ENCODE results near the gene CFAP107.
"Not testable (repeated sequence)": the region's sequence is repeated elsewhere in the genome, so short reads cannot be mapped to it uniquely, and the experiment has no call there.

The CFAP107 gene, protein sequence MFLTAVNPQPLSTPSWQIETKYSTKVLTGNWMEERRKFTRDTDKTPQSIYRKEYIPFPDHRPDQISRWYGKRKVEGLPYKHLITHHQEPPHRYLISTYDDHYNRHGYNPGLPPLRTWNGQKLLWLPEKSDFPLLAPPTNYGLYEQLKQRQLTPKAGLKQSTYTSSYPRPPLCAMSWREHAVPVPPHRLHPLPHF

GRCh38 chr1:12745992-12746323 lies at the start of gene CFAP107:
CFAP107 (plus strand) TSS chr1:12746200; CDS start chr1:12746431, 231 bp downstream.
- DNase-seq (ENCODE audit: low spot score), result no peak

DNA sequence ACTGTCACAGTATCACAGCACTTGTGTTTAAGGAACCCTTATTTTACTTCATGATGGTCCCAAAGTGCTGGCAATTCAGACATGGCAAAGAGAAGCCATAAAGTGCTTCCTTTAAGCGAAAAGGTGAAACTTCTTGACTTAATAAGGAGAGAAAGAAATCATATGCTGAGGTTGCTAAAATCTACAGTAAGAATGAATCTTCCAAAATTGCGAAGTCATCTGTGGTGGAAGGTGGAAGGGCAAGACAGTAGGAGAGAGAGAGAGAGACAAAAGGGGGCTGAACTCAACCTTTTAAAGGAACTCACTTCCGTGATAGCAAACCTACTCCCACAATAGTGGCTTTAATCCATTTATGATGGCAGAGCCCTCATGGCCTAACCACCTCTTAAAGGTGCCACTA lies 49.3 kb upstream of the CFAP107 start:
- DNase-seq (ENCODE audit: low spot score), result no peak

DNA sequence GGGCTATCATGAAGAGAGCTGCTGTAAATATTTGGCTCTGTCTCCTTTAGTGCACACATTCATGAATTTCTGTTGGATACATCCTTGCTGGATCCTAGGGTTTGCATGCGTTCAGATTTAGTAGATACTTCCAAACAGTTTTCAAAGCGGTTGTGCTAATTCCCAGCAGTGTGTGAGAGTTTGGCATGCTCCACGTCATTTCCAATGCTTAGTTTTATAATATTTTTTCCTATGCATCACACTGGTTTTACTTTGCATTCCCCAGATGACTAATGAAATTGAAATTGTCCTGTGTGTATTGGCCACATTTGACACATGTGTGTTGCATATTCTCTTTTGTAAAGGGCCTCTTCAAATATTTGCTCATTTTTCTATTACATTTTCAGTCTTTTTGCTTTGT lies 48.6 kb upstream of the CFAP107 start:
- no peak for DNase-seq (ENCODE audit: low spot score)

GRCh38 chr1:12703821-12704451 lies 42.1 kb upstream of the CFAP107 start:
- no peak for DNase-seq (ENCODE audit: low spot score)

GRCh38 chr1:12706061-12706460 lies 39.9 kb upstream of the CFAP107 start:
- no peak for DNase-seq (ENCODE audit: low spot score)

- no peak for DNase-seq (ENCODE audit: low spot score)
Measured at GRCh38 chr1:12708396-12709090, 37.5 kb upstream of the CFAP107 start.

- no peak for DNase-seq (ENCODE audit: low spot score)
Measured at GRCh38 chr1:12709091-12709491, 36.9 kb upstream of the CFAP107 start.

- no peak for DNase-seq (ENCODE audit: low spot score)
Measured at GRCh38 chr1:12709696-12710095, 36.3 kb upstream of the CFAP107 start.

DNA sequence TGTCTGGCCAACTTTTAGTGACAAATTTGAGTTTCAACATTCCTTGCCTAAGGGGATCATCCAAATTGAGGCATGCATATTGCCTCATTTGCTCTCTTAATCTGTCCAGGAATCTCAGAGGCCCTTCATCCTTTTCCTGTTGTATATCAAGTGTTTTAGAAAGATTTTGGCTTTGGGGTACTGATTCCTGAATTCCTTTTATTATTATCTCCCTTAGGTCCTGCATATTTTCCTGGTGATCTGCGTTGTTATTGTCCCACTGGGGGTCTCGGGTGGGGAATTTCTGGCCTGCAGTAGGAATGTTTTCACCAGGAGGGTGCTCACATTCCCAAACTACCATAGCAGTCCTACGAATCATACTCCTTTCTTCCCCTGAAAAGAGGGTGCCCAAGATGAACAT lies 34.5 kb upstream of the CFAP107 start:
- DNase-seq (ENCODE audit: low spot score), result no peak

- DNase-seq (ENCODE audit: low spot score), result no peak
Measured at GRCh38 chr1:12712076-12712475, 33.9 kb upstream of the CFAP107 start.

GRCh38 chr1:12712929-12713328 lies 33.1 kb upstream of the CFAP107 start:
- no peak for DNase-seq (ENCODE audit: low spot score)

- not testable (repeated sequence) for DNase-seq (ENCODE audit: low spot score)
Measured at GRCh38 chr1:12713651-12714050, 32.3 kb upstream of the CFAP107 start.

DNA sequence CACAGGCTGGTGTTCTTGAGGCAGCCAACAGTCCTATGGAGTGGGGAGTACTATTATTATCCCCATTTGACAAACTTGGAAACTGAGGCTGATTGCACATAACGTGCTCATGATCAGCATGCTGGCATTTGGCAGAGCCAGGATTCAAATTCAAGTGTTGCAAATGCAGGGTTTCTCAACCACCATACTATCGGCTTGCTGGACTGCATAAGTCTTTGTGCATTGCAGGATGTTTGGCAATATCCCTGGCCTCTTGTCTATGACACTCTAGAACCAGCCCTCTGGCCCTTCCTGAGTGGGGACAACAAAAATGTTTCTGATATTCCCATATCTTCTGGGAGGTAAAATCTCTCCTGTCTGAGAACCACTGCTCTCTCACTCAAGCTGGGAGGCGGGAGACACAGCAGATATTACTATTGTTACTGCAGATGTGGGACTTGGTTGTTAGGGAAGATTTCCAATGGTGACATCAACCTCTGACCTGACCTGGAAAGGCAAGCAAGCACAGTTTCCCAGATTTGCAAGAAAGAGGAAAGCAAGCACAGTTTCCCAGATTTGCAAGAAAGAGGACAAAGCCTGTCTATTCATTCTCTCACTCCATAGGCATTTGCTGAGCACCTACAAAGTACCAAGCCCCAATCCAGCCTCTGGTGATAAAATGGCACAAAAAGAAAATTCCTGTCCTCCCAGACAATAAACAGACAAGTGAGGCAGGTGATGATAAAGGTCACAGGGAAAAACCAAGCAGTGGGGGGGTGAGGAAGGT lies 31.1 kb upstream of the CFAP107 start:
- DNase-seq (ENCODE audit: low spot score), result no peak

DNA sequence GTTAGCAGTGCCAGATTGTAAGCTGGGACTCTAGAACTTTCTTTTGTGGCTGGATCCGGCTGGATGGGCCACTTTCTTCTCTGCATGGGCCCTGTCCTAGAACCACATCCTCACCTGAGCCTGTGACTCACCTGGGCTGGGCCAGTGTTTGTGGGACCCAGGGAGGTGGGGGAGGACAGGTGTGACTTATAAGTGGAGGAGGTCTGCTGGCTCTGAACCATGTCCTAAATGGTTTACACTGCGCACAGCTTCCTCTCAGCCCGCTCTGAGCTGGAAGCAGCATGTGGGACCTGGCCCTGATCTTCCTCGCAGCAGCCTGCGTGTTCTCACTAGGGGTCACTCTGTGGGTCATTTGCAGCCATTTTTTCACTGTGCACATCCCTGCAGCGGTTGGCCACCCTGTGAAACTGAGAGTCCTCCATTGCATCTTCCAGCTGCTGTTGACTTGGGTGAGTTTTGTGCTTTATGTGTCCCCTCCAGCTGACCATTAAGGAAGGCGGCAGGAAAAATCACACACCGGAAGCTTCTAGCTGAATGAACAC lies 30.0 kb upstream of the CFAP107 start, which contains the start of gene AADACL3:
Gene AADACL3 (plus strand): TSS at position 215 of the 542 bp plus-strand sequence. CDS start 67 bp downstream, at position 282.
- DNase-seq (ENCODE audit: low spot score), result no peak

GRCh38 chr1:12717301-12717838 lies 28.6 kb upstream of the CFAP107 start:
- DNase-seq (ENCODE audit: low spot score), result no peak

- no peak for DNase-seq (ENCODE audit: low spot score)
Measured at GRCh38 chr1:12722626-12723025, 23.4 kb upstream of the CFAP107 start.

DNA sequence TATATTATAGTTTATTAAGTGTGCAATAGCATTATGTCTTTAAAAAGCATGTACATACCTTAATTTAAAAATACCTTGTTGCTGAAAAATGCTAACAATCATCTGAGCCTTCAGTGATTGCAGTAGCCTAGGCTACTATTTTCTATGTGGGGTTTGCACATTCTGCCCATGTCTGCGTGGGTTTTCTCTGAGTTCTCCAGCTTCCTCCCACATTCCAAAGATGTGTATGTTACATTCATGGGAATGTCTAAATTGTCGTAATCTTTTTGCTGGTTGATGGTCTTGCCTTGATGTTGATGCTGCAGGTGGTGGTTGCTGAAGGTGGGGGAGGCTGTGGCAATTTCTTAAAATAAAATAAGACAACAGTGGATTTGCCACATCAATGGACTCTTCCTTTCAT lies 17.6 kb upstream of the CFAP107 start:
- DNase-seq (ENCODE audit: low spot score), result no peak

- DNase-seq (ENCODE audit: low spot score), result no peak
Measured at GRCh38 chr1:12730156-12730555, 15.8 kb upstream of the CFAP107 start.

- not testable (repeated sequence) for DNase-seq (ENCODE audit: low spot score)
Measured at GRCh38 chr1:12731084-12731483, 14.9 kb upstream of the CFAP107 start.

DNA sequence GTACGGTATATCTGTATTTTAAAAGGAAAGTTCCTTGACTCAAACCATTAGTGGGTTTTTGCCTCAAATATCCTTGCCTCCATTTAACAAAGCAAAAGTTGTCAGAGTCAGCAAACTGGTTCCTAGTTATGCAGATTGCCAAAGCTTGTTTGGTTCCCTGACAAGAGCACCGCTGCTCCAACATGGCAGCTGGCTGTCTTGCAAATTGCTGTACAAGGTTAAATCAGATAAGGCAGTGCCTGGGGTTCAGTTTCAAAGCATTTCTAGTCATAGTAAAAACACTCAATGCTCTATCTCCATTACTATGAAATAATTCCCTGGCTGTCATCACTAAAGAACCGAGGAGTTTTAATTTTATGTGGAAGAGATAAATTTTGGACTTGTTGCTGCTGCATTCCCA lies 11.3 kb upstream of the CFAP107 start:
- no peak for DNase-seq (ENCODE audit: low spot score)

GRCh38 chr1:12738934-12739333 lies 7.1 kb upstream of the CFAP107 start:
- DNase-seq (ENCODE audit: low spot score), result no peak

DNA sequence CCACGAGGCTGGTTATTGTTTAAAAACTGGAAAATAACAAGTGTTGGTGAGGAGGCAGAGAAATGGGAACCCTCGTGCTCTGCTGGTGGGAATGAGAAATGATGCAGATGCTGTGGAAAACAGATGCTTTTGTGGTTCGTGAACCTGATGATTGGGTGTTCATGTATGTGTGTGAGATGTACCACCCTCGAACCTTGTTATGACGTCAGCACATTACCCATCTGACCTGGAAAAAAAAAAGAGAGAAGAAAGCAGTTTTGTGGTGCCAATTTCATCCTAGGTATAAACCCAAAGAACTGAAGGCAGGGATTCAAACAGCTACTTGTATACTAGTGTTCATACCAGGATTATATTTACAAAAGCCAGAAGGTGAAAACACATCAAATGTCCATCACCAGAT lies 6.4 kb upstream of the CFAP107 start:
- no peak for DNase-seq (ENCODE audit: low spot score)

Measured in AG08396 (cell line).